ENCODE data around the gene DOK4. TPM values are rescaled to one million over a fixed set of nuclear protein-coding genes. Genes with fewer than 3 reads are reported as not detected.

DOK4 gene
- total and polyA plus RNA-seq, 12 donors, result 3.6 to 10.7 (median 8.0) TPM

GRCh38 chr16:57435838-57436237, 50.5 kb downstream of the DOK4 start:
- H3K27ac ChIP-seq, result no peak overlapping the region
- no peaks in the 10 kb centered on the region for H3K27me3 ChIP-seq
- peaks cover 0 to 14% (median 5%) of the 10 kb centered on the region in 11 donors for H3K9me3 ChIP-seq
- H3K4me1 ChIP-seq, result no peaks in the 10 kb centered on the region
- WGBS, 2 donors, result 84 to 94% methylated on average over 1 of the region's 1 CpG
- DNase-seq (no peak), ATAC-seq (no peak)
- H3K4me3 ChIP-seq, result no peak overlapping the region
- H3K36me3 ChIP-seq, result peaks cover 0 to 100% (median 75%) of the 10 kb centered on the region in 9 donors
- intact Hi-C loops (cut with DNase I), result no loop called here
- TF ChIP-seq CTCF (IDR thresholded peaks at IDR 0.05), result no peak

GRCh38 chr16:57434003-57434402, 52.3 kb downstream of the DOK4 start:
- ATAC-seq, result no peak
- WGBS, 2 donors, result 94 to 95% methylated on average over 2 of the region's 2 CpGs
- no peak for TF ChIP-seq CTCF (IDR thresholded peaks at IDR 0.05)

GRCh38 chr16:57432989-57433388, 53.3 kb downstream of the DOK4 start:
- Histone ChIP-seq H3K4me1 (no peaks in the 10 kb centered on the region), H3K4me3 (no peak overlapping the region), H3K36me3 (peaks cover 5 to 100% (median 81%) of the 10 kb centered on the region in 9 donors), H3K27ac (no peak overlapping the region), H3K9me3 (no peaks in the 10 kb centered on the region), H3K27me3 (no peaks in the 10 kb centered on the region)
- intact Hi-C loops (cut with DNase I), result no loop called here
- no peak for ATAC-seq
- no peak for DNase-seq
- TF ChIP-seq CTCF (IDR thresholded peaks at IDR 0.05), result no peak
- WGBS, 2 donors, result 85 to 95% methylated on average over 3 of the region's 3 CpGs

More at GRCh38 chr16:57434003-57434402, 52.3 kb downstream of the DOK4 start:
- DNase-seq, result no peak
- H3K4me1 ChIP-seq, result no peaks in the 10 kb centered on the region
- peaks cover 5 to 100% (median 82%) of the 10 kb centered on the region in 9 donors for H3K36me3 ChIP-seq
- no peak overlapping the region for H3K27ac ChIP-seq
- no peak overlapping the region for H3K4me3 ChIP-seq
- H3K9me3 ChIP-seq, result no peaks in the 10 kb centered on the region
- intact Hi-C loops (cut with DNase I), result no loop called here
- H3K27me3 ChIP-seq, result no peaks in the 10 kb centered on the region

GRCh38 chr16:57432505-57432904, 53.8 kb downstream of the DOK4 start:
- intact Hi-C loops (cut with DNase I), result no loop called here

More at GRCh38 chr16:57432505-57432904, 53.8 kb downstream of the DOK4 start:
- 92 to 96% methylated on average over 2 of the region's 2 CpGs for WGBS, 2 donors
- Histone ChIP-seq H3K27me3 (no peaks in the 10 kb centered on the region), H3K4me1 (no peaks in the 10 kb centered on the region), H3K36me3 (peaks cover 5 to 100% (median 86%) of the 10 kb centered on the region in 9 donors), H3K4me3 (no peak overlapping the region), H3K9me3 (no peaks in the 10 kb centered on the region), H3K27ac (no peak overlapping the region)
- DNase-seq (no peak), ATAC-seq (no peak)
- no peak for TF ChIP-seq CTCF (IDR thresholded peaks at IDR 0.05)

Data from heart right ventricle (tissue), 16 donors.